Measurements from ENCODE around the gene SPTB.

The SPTB gene

DNA sequence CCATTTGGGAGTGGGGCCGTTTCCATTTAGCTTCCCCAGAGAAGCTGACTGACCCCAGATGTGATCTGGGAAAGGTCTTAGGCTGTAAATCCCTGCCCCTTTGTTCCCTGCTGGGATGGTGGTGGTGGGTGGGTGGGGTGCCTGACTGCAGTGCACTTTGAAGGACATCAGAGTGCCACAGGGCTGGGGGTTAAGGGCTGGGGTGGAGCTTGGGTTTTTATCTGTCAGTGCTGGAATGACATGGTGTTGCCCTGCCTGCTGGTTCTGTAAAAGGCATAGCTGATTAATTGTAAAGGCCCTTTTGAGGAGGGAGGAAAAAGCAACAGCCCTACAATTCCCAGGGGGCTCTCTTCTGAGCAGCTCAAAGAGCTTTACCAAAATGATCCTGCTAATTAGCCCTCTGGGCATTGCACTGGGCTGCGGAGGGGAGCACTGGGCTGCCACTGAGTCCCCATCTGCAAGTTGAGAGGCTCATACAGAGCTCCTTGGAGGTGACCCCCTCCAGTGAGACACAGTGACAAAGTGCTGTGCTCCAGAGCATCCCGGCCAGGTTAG, 154.4 kb downstream of the SPTB start:
- no peak for DNase-seq

DNA sequence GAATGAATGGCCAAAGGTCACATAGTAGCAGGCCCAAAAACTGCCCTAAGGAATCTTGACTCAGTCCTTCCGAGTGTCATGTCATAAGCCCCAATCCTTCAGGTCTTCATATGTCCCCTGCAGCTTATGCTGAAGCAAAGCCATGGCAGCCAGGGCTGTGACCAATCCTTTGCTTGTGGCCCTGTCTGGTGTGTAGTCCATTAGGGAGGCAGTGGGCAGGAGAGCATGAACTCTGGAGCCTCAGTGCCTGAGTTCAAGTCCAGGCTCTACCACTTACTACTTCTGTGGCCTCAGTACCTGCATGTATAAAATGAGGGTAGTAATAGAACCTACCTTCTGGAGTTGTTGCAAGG, 155.2 kb downstream of the SPTB start:
- DNase-seq = no peak

DNA sequence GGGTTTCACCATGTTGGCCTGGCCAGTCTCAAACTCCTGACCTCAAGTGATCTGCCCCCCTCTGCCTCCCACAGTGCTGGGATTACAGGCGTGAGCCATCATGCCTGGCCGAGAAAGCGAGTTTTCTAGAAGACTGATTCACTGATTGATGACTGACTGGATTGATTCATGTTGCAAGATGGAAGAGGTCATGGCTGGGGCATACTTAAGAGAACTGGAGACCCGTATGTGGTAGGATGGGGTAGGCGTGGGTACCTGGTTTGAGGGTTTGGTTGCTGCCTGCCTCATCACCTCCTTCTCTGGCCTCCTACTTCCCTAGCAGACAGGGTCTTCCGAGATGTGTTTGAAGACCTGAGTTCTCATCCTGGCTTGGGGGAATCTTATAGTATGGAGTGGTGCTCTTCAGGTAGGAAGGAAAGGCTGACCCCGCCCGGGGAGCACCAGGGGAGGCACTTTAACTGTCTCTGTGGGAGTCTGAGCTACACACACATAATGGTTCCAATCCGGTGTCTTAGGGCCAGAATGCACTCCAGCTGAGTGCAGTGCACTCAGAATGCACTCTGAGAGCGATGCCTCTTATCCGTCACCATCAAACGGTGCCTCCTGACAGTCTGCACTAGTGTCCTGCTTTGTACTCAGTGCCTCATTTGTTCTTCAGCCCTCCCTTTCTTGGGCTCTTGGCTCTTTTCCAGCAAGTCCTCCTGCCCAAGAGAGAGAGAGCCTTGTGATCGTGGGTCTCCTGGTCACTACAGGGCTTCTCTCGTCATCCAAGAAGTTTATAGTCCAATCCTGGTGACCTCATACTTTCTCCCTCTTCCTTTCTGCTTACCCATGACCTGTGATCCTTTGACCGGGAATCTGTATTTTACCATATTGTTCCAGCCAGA, 155.8 kb downstream of the SPTB start:
- no peak for DNase-seq

DNA sequence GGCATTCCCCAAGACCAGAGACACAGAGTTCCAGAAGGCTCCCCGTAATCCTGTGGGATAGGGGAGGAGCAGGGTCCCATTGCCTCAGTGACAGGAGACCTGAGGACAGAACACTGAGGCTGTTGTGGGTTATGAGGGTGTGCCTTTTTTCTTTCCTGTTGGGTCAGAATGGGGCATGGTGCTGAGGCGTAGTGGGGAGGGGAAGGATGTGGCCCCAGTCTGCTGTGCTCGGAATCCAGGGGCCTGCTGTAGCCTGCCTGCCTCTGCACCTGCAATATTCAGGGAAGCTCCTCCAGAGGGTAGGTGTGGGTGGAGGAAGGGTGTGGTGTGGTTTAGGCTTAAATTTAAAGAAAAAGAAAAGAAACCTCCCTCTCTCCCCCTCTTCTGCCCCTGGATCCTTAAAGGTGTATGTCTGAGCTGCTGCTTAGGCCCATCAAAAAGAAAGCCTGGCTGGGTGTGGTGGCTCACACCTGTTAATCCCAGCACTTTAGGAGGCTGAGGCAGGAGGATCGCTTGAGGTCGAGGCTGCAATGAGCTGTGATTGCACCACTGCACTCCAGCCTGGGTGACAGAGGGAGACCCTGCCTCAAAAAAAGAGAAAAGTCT, 156.8 kb downstream of the SPTB start:
- no peak for DNase-seq

DNA sequence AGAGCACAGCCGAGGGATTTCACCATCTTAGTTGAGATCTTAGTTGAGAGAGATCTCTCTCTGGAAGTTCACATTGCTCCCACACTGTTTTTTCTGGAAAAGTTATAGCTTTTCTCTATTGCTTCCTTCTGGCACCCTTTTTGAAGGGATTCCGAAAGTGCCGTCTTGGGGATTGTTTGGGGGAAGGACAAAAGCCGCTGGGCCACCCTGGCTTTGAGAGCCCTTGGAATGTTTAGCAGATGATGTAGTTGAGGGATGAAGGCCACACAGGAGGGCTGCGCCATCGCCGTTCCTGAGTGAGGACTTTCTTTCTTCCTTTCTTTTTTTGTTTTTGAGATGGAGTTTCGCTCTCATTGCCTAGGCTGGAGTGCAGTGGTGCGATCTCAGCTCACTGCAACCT, 157.8 kb downstream of the SPTB start:
- no peak for DNase-seq

DNA sequence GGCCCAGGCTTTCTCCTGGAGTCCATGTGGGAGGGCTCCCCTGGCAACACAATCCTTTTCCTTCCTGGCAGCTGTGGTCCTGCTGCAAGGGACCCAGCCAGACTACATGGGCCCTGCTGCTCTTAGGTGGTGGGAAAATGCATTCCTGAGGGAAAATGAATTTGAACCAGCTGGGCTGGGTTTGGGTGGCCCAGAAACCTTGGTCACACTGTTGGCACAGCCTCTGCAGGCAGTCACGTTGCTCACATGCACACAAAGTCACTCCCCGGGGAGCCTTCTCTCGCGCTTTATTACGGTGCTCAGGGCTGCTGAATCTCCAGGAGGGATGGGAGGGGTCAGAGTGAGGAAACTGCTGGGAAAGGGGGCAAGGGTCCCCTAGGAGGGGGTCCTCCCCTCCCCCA, 158.3 kb downstream of the SPTB start:
- no peak for DNase-seq

DNA sequence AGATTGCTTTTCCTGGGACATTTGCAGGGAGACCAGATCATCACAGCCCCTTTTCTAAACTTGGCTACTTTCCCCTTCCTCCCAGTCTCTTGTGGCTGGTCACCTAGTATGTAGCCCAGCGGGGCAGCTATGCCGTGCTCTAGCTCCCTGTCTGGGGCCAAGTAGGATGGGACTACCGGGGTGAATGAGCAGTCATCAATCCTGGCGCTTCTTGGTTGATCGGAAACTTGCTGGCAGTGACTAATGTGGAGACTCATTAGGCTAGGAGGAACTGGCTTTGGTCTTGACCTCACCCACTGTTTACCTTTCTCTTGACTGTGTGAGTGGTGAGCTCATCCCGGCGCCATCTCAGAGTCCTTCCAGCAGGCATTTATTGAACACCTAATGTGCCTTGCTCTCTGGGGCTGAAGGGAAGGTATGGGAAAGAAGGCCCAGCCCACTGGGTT, 159.6 kb downstream of the SPTB start:
- DNase-seq = peak; percentile 95

DNA sequence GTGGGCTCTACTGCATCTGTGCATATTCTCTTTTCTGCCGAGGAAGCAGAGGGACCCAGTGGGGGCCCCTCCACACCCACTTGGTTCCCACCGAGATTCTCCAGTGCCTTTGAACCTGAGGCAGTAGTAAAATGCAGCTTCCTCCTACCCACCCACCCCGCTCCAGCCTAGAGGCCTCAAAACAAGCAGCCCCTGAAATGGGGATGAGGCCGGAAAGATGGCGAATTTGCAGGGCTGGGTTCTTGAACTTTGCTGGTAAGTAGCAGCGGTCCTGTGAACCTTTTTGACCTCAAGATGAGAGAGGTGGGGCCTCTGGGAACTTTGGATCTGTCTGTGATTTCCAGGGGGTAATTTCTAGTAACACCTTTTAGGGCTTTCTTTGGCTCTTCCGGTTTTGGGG, 160.1 kb downstream of the SPTB start:
- DNase-seq = no peak

DNA sequence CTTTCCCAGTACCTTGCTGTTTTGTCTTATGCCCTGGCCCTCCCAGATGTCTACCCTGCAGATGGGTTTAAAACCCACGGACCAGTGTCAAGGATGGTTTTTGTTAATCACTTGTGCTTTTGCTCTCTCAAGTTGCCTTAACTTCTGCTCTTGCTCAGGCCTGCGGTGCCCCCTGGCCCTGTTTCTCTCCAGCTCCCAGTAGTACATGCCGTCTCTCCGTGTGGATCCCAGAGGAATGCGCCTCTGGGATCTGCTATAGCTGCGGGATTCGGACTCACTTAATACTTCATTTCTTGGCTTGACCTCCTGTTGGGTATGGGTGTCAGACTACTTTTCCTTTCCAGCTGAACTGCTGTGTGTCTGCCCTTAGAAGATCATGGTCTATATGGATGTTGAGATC, 160.9 kb downstream of the SPTB start:
- no peak for DNase-seq

DNA sequence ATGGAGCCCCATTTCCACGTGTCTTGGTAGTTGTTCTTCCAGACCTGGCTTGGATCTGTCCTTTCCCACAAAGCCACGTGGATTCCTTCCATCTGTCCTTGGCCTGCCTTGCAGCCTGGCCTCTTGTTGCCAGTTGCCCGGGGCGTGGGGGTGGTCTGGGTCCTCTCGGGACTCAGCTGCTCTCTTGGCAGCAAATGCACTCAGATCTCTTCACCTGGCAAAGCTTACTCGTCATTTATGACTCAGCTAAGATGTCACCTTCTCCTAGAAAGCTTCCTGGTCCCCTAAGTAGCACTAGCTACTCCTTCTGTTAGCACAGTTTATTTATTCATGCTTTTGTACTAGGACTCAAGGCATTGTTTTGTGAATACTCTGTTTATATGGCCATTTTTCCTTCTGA, 161.8 kb downstream of the SPTB start:
- DNase-seq = peak; percentile 81

DNA sequence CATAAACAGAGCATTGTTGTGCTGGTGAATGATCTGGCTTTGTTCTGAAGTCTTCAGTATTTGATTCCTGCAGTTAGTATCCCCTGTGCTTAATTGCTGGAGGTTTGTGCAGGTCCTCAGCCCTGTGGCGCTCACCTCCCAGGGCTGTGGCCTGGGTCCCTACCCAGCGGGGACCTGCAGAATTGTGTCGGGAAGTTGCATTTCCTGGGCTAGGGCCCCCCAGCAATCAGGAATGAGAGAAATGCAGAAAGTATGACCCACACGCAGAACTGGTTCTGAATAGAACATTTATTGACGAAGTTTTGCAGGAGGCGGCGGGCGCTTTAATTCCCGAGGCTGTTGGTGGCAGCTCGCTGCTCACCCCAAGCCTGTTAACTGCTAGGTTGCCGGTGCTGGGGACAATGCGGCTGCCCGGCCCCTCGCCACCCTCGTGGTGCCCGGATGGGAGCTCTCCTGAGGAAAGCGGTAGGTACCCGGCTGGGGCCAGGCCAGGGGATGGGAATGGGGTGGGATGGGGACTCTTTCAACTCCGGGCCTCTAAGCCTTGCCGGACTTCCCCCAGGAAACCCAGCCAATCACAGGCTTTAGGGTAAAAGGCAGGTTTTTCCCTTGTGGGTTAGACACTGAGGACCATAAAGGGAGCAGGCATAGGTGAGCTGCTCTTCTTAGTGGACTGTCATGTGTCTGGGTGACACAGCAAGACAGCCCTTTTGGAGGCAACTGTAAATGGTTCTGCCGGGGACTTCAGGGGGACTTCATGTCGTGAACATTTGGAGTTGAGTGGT, 163.9 kb downstream of the SPTB start:
- DNase-seq = peak; percentile 32

DNA sequence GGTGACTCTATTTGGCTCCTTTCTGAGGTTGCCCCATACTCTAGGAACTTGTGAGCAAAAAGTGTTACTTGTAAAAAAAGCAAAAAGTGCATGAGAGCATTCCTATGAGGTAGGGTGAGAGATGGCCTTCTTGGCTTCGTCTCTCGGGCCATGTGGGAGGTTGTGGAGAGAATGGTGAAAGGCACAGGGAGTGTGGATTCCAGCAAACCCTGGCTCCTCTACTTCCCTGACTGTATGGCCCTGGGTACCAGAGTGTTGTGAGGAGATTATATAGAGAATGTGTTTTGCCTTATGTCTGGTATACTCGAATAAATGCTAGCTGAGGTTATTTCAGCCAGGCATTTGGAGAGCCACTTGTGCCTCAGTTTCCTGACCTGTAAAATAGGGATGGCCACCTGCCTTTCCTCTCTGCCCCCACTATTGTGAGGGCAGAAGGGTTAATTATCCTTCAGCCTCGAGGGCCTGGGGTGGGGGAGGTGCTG, 164.5 kb downstream of the SPTB start:
- no peak for DNase-seq

DNA sequence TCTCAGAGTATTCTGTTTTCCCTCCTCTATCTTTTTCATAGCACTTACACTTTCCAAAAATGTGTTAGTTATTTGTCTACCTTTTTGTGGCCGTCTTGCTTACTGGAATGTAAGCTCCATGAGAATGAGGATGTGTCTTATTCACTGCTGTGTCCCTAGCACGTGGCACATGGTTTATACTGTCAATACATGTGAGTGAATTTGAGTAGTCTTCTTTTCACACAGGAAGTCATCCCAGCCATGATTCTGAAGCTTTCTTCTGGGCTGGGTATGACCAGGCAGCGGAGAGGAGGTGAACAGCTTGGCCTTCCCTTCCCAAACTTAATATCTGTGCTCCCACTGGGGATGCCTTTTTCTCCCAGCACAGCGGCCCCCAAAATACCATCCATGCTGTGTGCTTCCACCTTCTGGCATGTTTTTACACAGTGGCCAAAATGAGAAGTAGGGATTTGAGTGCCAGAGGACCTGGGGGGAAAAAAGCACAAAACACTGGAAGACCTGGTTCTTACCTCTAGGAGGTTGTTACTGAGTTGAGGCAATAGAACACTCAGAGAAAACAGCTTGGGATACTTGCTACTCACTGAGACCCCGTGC, 165.2 kb downstream of the SPTB start:
- no peak for DNase-seq

DNA sequence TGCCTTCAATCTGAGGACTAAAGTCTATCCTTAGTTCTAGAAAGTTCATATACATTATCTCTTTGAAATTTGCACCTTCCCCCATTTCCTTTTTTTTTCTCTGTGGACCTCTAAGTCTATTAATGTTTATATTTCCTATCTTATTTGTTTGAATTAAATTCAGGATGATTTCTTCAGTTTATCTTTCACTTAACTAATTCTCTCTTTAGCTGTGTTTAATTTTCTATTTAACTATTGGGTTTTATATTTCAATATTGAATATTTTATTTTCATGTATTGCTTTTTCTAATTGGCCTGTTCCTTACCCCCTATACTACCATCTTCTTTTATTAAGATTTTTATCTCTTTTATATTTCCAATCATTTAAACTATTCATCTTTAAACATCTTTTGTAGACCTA, 166.0 kb downstream of the SPTB start:
- no peak for DNase-seq

DNA sequence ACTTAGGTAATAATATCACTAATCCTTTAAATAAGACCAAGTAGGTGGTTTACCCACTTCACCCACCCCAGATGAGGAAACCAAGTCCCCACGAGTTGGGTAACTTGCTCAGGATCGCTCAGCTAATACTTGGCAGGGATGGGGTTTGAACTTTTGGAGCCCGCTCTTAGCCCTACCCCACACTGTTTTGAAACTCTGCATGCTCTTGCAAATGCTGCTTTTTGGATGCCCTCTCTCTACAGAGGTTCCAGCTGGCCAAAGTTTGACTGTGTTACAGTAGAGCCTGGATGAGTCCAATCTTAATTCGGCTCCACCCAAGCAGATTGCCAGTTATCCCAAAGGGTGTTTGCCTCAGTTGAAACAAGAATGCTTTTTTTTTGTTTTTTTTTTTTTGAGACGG, 168.7 kb downstream of the SPTB start:
- DNase-seq = no peak

DNA sequence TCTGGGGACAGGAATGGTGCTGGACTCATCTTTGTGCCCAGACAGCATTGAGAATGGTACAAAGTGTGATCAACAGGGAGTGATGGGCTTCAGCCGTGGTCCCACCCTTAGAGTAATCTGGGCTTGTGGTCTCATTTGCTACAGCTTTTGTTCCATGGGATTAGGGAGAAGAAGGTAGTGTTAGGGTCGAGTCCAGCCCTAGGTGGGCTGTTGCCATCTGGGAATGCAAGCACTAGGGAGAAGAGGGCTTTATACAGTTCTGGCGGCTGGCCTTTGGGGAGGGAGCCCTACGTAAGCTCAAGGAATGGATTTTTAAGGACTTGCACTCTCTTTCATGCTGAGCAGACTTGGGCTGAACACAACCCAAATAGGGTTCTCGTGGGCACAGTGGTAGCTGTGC, 170.6 kb downstream of the SPTB start:
- DNase-seq = no peak

DNA sequence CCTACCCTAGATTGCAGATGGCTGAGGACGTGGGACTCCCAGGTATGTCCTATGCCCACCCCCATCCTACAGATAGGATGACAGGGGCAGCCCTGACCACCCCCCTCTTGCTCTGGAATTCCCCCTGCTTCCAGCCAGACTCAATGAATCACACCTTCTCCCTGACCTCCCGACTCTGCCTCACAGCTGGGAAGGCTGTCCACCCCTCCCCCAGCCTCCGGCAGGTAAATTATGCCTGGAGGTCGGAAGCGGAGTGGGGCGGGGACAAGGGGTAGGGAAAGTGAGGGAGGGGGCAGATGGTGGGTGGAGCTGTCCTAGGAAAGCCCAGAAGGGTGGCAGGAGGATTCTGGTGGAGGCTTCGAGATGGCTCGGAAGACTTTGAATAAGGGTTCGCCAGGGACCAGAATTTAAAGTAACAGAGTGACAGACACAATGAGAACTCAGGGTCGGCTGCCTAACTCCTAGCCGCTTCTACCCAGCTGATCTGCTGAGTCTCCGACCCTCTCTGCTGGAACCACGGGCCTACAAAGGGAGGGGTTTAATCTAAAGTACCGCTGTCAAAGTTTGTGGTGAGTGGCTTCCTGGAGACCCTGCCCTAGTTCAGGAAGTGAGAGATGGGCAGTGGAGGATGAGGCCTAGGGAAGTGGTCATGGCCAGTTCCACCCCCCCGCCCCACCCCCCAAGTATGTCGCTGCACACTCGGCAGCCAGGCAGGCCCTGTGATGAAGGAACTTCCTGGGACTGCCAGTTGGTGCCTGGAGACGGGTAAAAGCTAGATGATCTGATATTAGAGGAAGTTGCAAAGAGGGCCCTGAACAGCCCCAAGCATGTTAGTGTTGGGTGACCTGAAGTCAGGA, 171.3 kb downstream of the SPTB start:
- no peak for DNase-seq

DNA sequence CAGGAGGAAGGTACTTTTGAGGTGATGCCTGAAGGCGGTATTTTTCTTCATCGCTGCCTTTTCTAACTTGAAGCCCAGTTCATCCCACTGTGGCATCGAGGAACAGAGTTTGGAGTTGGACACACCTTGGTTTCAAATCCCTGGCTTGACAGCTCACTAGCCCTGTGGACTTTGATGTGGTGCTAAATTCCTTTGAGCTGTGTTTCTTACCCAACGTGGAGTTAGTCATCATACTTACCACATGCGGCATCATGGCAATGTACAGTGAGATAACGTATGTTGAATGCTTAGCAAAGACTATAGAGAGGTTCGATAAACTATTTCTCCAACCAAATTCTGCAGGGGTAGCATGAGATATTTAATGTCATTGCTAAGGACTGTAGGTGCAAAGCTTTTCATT, 172.0 kb downstream of the SPTB start:
- no peak for DNase-seq

DNA sequence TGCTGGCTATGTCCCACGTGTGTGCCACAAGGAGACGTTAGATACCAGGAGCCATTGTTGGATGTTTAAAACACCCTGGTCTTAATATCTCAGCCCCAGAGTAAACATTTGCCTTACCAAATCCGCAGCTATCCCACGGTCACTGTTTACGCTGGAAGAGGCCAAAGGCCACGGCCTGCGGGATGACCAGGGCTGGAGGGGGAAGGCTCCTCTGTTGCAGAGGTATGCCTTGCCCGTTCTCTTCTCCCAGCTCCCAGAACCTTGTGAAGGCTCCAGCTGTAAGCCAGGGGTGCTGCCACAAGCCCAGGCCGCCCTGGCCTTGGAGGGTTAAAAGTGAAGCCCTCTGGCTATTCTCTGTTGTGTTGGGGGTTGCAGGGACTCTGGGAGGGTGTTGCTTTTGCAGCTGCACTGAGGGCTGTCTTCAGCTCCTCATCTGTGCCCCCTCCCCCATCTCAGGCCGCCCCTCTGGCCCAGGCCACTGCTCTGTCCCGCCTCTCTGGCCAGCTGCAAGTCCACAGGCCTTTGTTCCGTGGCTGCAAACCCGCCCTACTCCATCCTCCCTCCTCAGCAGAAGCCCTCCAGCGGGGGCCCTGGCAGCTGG, 173.0 kb downstream of the SPTB start:
- DNase-seq = no peak

DNA sequence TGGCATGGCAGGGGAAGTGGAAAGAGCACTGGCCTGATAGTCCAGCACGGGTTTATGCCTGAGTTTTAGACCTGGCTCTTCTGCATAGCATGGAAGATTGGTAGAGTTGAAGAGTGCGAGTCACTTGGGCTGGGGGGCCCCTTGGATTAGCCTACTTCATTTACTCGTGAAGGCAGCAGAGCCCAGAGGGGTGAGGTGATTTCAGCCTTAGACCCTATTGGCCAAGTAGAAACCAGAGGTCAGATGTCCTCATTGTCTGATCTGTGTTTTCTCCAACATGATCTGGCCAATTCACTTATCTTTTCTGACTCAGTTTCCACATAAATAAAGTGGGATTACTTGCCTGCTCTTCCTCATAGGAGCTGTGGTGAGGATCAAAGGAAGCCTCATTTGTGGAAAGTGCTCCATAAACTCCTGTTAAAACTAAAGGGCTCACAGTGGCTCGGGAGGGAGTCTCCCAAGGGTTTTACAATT, 173.6 kb downstream of the SPTB start:
- no peak for DNase-seq

DNA sequence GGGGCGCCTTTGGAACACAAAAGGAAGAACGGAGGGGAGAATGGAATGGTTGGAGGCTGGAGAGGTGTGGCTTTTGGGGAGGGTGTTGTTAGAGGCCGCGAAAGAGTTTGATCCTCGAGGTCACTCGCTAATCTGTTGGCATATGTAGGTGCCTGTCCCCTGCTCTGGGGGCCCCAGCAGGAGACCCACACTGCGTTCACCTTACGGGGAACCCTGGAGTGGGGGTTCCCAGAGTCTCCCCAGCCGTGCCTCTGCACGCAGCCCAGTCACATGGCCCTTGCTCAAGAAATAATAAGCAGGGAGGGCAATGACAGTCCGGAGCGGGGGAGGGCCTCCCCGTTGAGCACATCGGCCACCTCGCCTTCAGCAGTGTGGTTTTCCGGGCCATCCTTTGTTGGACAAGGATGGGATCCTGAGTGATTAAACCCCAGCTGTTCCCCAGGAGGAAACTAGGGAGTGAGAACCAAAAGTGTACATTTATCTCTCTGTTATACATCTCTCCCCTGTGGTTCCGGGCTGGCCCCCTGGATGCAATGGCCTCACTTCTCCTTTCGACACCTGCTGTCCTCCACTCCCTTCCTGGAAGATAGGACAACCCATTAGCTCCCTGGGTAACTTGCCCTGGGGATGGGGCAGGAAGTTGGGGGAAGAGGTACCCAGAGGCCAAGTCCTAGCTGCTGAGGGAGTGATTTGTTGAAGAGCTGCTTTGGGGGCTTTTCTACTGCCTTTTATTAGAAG, 174.2 kb downstream of the SPTB start:
- peak; percentile 50 for DNase-seq

Data from DMS53 (cell line).